Lower leg skin (tissue), 3 donors: Measurements from ENCODE around the gene ATP13A1.

Experiments
- CTCF ChIP-seq, 3 donors: fragments of 450-650 bp; IDR thresholded peaks; one replicate each; pipeline ENCODE4 v1.5.1; 2016; ENCODE audit warnings: antibody characterized with exemption in 3 of 3, mild to moderate bottlenecking in 3 of 3, moderate library complexity in 2 of 3
- POLR2A ChIP-seq, 2 donors: fragments of 450-650 bp; IDR thresholded peaks; one replicate each; pipeline ENCODE4 v1.6.1; 2016 to 2017; ENCODE audit warnings: antibody characterized with exemption in 2 of 2, mild to moderate bottlenecking in 1 of 2, moderate library complexity in 1 of 2

- TF ChIP-seq CTCF (IDR thresholded peaks at IDR 0.05) (no peak), POLR2A (IDR thresholded peaks at IDR 0.05) (no peak)
Observed at GRCh38 chr19:19630426-19630825, 33.0 kb downstream of the ATP13A1 start.
